HG03039 (cell line): ENCODE data around the gene CEACAM18.
"Not testable (repeated sequence)": the region's sequence is repeated elsewhere in the genome, so short reads cannot be mapped to it uniquely, and the experiment has no call there.

Experiments
- ATAC-seq: cut with Tn5 transposase; IDR thresholded peaks from one replicate; pipeline ENCODE4 v1.9.1; 2021; ENCODE audit warnings: mild to moderate bottlenecking, moderate library complexity; ENCODE audit not compliant: unreplicated experiment

CEACAM18 gene

DNA sequence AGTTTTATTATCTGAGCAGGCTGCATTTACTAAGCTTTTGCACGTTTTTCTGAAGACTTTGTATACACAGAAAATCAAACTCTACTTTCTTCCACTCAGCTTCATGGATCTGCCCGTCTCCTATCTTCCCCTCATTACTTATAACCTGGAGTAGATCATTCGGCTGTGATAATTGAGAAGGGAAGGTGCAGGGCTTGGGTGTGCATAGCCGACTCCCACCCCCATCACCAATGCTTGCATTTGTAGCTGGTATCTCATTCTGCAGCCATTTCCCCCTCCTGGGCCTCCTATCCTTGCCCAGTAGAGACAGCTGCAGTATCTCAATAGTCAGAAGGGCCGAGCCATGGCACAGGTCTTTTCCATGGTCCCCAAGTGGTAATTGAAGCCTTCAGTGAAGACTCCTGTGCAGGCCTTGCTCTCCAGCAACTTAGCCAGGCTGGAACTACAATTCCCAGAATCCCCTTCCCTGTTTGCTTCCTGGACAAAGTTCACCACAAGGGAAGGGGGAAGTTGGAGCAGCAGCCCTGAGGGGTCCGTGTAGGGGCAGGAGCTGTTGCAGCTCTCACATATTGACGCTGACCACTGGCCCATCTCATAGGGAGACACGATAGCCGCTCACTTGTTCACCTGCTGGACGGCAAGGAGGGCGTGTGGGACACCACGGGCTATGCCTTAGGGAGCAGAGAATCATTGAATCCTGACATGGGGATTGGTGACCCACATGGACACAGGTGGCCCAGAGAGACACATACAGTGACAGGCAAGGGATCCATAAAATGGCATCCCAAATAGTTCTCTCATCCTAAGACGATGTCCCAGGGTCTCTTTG lies 18.0 kb upstream of the CEACAM18 start:
- ATAC-seq = no peak

DNA sequence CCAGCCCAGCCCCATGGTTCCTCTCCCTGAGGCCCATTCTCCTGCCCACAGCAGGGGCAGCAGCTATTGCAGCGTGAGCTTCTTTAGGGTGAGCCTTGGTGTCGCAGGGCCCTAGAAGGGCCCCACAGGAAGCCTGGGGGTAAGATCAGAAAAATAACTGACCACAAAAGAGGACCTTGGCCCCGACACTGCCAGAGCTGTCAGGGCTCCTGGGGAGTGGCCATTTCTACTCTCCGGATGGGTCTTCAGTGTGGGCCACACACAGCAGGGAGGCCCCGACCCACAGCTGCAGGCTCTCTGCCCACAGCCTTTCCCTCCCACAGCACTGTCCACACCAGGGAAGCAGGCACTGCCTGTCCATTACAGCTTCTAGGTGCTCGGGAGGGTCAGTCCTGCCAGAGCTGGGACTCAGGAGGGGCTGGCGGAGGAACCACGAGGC lies 16.6 kb upstream of the CEACAM18 start:
- ATAC-seq = no peak

DNA sequence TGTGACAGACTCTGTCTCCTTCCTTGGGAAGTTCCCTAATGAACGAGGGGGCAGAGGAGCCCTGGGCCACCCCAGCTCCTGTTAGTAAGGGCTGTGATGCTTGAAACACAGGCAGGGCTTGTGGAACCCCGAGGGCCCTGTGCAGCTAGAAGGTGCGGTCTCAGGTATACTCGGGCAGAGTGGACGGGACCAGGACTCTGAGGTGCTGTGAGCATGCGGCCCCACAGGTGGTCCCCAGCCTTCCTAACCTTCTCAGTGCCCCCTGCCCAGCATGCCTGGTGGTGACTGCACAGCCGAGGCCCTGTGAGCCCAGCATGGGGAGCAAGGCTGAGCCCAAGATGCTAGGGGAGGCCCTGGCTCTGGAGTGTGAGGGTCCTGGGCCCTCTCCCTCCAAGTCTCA lies 16.1 kb upstream of the CEACAM18 start:
- ATAC-seq = no peak

DNA sequence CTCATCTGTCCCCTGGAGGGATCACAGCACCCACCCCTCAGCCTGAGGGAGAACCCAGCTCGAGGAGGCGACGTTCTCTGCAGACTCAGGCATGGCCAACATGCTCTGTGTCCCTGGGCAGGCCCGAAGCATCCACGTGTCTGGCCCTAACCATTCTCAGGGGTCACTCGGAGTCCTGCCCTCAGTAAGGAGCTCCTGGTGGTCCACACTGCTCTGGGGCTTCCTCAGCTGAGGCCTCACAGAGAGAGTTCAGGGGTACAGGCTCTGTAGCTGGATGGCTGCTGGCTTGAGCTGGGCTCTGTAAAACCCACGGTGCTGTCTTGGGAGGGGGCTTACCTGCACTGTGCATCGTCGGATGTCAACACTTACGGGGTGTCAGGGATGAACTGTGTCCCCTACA lies 15.7 kb upstream of the CEACAM18 start:
- no peak for ATAC-seq

DNA sequence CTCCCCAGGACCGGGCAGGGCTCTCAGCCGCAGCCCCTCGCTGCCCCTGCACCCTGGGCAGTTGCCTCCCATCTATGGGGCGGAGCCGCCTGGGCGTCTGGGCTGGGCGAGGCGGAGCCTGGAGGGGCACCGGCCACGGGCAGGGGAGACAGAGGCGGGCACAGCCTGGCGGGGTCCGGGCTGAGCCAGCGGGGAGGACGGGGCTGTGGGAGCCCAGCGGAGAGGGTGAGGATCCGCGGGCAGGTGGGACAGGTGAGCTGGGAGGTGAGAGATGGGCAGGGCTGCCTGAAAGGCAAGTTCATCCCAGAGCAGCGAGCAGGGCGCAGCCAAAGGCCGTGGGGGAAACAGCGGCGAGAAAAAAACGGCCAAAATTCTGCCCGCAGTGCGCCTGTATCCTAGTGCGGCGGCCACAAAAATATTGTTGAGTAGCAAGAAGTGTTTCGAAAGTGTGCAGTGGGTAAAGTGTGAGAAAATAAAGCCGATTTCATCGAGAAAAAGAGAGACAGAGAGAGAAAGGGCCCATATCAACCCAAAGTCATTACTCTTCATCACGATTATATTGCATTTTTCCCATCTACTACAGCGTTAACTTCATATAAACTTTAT lies 14.3 kb upstream of the CEACAM18 start:
- ATAC-seq = not testable (repeated sequence)

DNA sequence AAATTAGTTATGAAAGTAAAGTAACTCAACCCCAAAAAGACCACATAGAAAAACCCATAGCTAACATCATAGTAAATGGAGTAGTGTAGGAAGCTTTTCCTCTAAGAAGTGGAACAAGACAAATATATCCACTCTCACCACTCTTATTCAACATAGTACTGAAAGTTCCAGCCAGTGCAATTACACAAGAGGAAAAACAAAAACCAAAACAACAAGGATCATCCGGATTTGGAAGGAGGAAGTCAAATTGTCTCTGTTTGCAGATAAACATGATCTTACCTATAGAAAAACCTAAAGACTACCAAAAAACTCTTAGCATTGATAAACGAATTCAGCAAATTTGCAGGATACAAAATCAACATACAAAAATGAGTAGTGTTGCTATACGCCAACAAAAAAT lies 11.6 kb upstream of the CEACAM18 start:
- no peak for ATAC-seq

DNA sequence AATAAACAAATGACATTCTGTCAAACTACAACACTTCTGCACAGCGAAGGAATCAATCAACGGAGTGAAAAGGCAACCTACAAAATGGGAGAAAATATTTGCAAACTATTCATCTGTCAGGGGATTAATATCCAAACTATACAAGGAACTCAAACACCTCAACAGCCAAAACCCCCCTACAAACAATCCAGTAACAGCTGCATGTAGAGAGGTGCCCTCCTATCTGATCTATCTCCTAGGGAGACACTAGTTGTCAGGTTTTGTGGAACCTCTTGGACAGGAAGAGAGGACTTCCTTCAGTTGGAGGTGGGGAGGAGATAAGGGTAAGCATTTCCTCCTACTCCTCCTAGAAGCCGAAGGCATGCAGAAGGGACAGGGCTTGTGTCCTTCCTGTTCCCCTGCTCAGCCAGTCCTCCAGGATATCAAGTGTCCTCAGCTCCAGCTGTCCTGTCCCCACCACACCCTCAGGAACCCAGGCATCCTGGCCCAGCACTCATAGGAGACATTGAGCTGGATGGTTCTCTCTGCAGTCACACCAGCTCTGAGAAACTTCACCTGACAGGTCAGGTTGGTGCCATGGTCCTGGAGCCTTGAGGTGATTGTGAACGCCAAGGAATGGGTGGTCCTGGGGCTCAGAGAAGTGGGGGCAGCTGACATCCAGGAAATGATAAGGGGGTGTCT lies 10.3 kb upstream of the CEACAM18 start:
- no peak for ATAC-seq

DNA sequence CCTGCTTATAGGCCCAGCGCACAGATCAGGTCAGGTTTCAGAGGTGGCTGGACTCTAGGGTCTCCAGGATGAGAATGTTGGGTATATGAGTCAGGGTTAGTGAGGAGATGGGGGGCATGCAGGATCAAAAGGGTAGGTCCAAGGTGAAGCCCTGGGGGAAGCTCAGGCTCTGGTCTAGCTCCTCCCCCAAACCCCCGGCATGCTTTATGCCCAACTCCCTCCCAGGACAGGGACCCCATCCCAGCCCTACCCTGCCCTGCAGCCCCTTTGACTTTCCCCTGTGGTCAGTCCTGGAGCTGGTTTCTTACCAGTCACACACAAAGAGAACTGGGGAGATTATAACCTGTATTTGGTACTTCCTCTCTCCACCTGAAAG lies 9.8 kb upstream of the CEACAM18 start:
- ATAC-seq = no peak

DNA sequence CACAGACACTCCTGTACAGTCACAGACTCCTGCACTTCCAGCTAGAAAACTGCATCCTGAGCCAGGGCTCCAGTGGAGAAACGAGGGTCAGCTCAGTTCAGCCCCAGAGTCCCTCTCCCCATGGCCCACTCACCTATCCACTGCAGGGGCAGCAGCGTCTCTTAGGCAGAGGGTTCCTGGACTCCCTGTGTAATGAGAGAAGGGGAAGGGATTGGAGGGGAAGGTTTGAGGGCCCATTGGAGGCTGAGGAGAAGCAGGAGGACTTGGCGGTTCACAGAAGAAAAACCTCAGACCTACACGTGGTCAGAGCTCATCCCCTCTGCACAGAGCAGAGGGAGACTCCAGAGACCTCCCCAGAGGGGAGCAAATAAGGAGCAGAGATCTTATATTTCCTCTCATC lies 9.2 kb upstream of the CEACAM18 start:
- ATAC-seq = no peak

DNA sequence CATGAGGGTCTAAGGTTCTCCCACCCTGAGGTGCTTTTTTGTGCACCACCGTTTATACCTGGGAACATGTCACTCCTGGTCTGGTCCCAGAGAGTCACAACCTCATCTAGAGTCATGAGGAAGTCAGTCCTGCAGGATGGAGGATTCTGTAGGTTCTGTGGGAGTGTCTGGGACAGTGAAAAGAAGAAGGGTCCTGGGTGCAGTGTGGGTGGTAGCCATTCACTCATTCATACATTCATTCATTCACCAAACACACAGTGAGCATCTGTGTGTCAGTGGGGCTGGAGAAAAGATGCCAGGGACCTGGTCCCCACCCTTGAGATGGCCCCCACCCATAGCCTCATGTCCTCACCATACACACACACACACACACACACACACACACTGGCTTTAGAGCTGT lies 8.7 kb upstream of the CEACAM18 start:
- no peak for ATAC-seq

DNA sequence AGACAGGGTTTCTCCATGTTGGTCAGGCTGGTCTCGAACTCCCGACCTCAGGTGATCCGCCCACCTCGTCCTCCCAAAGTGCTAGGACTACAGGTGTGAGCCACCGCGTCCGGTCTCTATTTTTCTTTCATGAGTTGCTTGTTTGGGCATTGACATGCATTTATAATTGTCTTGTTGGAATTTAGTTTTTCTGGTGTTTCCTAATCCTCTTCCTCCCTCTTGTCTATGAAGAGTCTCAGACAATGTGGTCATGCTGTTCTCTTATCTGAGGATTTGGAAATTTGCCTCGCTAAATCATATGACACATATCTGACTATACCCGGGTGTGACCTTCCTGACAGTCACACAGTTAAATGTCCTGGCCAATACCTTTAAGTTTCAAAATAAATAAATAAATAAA lies 7.4 kb upstream of the CEACAM18 start:
- no peak for ATAC-seq

DNA sequence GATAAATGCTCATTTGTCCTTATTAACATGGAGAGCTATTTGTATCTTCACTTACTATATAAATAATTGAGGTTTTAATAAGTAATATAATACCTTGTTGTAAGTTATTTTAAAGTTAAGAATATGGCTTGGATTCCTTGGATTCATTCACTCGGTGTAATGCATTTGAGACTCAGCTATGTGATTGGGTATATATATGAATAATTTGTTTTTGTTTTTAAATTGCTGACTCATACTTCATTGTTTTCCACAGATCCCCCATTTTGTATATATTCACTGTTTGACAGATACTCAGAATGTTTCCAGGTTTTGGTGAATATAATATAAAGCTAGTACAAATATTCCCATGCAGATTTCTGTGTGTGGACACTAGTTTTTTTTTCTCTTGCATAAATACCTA lies 6.8 kb upstream of the CEACAM18 start:
- no peak for ATAC-seq

DNA sequence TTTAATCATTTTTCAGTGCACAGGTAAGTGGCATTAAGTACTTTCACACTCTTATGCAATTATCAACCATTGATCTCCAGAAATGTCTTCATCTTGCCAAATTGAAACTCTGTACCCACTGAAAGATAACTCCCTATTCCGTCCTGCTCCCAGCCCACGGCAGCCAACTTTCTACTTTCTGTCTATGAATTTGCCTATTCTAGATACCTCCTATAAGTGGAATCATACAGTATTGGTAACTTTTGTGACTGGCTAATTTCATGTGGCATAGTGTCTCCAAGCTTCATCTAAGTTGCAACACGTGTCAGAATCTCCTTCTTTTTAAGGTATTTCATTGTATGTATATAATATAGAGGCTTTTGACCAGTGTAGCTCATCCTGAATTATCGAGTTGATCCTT lies 5.7 kb upstream of the CEACAM18 start:
- ATAC-seq = no peak

DNA sequence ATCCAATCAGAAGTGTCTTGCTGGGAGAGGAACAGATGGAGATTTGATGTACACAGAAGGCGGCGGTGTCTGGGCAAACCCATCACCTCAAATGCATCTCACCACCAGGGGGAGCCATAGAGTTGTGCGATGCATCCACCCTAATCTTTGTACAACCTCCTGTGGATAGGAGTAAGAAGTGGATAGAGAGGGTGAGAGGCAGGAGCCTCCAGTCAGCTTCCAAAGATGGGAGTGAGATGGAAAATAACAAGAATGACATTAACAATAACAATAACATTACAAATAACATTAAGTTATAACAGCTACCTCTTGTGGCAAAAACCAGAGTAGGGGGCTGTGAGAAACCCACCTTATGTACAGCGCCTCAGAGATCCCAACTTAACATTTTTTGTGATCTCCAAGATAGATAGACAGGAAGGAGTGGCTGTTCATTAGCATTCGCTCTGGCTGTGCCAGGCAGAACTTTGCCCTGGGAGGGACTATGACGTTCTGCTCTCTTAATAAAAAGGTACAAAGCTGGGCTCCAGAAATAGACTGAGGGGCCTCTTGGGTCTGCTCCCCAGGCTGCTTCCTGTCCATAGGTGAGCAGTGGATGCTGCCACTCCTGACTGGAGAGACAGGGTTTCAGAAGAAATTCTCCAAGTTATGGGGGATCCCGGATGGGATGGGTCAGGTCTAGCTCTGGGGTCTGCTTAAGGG lies 5.2 kb upstream of the CEACAM18 start:
- ATAC-seq = no peak

DNA sequence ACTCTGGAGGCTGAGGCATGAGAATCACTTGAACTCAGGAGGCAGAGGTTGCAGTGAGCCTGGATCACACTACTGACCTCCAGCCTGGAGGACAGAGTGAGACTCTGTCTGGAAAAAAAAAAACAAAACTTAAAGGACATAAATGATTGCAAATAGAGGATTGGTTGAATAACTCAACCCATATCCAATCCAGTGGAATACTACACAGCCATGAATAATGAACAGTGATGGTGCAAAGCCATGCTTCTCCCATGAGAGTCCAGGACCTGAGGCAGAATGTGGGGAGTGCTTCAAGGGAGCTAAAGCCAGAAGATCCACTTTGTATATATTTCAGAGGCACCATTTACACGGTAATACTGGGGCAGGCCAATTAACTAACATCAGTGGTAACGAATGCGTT lies 2.2 kb upstream of the CEACAM18 start:
- no peak for ATAC-seq

DNA sequence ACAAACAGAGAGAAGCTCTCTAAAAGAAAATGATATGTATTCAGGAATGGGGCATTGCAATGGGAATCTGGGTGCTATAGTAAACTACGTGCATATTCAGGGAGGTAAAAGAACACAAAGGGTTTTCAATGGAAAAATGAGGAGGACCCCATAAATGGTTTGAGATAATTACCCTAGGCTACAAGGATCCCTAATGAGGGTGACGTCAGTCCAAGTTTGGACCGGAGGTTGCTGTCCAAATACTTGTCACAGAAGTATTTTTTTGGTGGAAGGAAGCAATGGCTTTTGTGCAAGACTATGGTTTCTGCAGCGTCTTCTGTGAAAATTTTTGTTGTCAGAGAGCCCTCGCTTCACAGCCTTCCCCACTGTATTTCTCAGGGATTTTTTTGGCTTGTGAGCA lies 995 bp upstream of the CEACAM18 start:
- ATAC-seq = no peak

DNA sequence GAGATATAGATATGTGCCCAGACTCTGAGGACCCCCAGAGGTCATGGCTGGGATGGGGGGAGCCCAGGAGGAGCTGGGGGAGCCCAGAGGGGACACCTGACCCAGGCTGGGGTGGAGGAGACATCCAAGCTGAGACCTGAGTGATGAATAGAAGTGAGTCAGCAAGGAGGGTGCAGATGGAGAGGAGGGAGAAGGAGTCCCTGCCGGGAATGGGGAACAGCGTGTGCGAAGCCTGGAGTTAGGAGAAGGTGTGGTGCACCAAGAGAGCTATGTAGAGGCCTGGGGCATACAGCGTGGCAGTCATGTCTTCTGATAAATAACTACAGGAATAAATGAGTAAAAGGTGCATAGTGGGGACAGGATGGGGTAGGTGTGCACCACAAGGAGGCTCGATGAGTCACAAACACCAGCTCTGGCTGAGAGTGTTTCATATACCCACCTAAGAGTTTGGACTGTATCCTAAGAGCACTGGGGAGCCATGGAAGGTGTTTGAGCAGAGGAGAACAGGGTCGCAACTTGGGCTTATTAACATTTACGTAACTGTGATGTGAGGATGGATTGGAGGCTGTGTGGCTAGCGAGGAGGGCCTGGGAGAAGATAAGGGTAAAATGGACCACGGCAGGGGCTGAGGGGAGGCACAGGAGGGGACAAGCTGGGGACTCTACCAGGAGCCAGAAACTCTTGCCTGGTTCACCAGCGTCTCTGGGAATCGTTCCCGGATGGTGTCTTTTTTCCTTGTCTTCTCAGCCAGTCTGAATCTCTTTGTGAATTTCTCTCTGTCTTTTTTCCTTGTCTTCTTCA lies 1.4 kb downstream of the CEACAM18 start:
- no peak for ATAC-seq

DNA sequence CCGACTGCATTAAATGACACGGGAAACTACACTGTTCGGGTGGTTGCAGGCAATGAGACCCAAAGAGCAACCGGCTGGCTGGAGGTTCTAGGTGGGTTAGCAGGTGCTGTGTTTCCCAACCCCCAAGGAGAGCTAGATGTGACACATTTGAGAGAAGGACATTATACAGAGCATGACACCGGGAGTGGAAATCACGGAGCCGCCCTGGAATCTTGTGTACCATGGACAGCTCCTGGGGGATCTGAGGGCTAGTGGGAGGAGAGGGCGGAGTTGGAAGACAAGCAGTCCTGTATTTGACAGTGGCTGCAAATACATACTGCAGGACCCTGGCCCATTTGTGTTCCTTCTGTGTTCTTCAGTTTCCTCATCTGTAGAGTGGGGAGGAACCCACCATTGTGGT lies 2.3 kb downstream of the CEACAM18 start:
- ATAC-seq = no peak

DNA sequence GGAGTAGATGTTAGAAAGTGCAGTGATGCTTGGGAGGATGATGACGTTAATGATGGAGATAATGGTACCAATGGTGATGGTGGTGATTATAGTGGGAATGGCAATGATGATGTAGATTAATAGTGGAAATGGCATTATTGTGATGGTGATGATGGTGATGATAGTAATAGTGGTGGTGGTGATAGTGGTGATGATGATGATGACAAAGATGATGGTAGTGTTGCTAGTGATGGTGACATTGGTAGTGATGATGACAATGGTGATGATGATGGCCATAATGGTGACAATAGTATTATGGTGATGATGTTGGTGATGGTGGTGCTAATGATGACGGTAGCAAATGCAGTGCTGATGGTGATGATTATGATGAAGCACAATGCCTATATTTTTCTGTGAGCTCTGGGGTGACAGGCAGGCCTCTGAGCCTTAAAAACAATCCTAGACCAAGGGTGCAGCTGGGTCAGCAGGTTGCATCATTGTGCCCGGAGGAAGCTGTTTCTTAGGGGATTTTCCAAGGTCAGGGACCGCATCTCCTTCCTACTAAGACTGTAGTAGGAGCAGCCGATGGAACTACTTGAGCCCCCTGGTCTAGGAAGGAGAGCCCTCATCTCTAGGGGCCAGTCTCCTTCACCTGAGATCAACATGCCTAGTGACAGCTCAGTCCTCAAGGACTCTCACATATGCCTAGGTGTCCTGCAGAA lies 7.8 kb downstream of the CEACAM18 start:
- ATAC-seq = no peak

DNA sequence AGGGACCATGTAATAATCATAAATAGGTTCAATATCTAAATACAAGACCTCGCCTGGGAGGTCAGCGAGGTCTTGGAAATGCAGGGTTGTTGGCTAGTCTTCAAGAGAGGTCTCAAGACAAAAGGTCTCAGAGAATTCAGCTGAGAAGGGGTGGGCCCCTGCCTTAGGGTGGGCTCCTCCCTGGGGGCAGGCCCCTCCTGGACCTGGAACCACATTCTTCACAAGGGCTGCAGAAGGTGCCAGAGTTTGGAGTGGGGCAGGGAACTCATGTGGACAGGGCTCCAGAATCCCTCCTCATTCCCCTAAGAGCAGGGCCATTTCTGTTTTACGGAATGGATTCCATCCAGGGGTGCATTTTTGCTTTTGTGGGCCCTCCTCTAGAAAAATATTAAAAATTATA lies 10.2 kb downstream of the CEACAM18 start:
- no peak for ATAC-seq
